Measurements from ENCODE around the gene PRKCB.
"Not testable (repeated sequence)": the region's sequence is repeated elsewhere in the genome, so short reads cannot be mapped to it uniquely, and the experiment has no call there.

Gene PRKCB

DNA sequence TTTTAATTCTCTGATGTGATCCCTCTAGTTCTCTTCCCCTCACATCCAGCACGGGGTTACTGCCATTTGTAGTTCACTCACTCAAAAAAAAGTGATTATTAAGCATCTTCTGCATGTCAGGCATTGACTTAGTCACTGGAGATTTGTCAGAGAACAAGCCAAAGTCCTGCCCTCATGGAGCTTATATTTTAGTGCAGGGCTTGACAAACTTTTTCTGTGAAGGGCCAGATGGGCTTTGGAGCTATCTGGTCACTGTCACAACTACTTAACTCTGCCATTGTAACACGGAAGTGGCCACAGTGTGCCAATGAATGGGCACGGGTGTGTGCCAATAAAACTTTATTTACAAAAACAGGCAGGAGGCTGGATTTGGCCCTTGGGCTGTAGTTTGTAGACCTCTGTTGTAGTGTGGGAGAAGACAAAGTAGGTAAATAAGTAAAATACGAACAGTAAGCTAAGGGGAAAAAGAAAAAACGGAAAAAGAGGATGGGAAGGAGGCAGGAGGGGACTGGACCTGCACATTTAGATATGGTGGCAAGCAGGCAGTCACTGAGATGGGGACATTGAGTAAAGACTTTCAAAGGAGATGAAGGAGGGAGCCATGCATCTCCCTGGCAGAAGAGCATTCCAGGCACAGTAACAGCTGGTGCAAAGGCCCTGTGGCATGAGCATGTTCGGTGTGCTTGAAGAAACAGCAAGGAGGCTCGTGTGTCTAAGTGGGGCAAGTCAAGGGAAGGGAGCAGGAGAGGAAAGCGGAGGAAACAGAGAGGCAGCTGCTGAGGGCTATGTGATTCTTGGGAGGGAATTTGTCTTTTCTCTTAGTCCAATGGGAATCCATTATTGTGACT lies 217.5 kb downstream of the PRKCB start:
- DNase-seq, result no peak

DNA sequence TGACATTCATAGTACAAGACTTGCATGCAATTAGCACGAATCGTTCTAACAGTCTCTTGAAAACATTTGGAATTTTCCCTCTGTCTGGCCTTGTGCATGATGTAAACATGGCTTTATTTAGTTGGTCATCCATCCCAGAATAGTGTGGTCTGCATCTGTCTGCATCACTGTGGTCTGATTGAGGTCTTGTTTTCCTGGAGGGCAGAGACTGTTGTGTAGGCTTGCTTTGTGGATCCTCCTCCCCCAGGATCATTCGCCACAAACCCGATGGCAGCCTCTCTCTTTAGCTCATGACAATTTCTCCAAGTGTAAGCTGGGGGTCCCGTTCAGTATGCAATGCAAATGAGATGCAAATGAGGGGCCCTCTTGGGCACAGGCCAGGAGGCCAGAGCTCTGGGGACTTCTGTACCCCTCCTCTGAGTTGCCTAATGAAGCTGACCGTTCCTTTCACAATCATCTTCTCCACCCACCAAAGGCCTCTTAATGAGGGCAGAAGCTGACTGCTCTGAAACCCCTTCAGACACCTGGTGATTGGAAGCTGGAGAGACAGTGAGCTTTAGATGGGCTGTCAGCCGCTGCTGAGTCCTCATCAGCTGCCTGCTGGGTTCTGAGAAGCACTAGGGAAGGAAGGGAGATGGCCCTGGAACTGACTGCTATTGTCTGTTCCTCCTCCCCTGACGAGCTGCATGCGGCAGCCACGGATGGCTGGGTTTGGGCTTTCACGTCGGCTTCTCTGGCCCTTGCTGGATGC lies 219.1 kb downstream of the PRKCB start:
- DNase-seq, result no peak

DNA sequence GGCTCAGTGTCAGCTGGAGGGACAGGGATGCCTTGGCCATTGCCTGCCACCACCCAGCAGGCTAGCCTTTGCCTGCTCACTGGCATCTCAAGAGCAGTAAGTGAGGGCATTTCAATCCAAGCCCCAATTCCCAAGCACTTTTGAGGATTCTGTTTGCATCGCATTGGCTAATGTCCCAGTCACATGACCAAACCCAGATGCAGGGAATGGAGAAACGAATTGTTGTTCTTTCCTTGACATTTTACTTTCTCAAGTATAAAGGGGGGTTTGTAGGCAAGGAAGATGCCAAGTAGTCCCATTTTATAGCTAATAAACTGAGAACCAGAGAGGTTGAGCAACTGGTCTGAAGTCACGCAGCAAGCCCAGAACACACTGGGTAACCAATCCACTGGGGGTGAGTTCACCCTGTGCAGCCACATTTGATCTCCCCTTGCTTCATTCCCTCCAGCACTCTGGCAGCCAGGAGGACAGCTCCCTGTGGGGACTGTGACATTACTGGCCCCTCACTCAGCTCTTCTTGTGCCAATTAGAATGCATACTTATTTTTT lies 226.6 kb downstream of the PRKCB start:
- DNase-seq, result no peak

DNA sequence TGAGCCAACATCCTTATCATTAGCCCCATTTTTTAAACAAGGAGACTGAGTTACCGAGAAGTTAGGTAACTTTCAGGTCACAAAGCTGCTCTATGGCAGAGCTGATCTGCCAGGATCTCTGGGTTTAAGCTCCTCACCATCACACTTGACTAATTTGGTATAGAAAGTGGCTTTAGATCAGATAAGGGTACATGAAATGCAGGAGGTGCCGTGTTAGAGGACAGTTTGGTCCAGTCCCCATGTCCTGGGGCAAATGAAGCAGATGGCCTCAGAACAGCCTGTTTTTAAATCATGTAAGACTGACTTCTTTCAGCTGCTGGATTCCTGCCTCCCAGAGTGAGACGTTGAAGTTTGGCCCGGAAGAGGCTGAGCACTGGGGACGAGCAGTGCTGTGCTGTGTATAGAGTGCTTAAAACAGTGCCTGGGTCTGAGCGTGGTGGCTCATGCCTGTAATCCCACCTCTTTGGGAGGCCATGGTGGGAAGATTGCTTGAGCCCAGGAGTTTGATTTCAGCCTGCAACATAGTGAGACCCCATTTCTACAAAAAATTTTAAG lies 233.3 kb downstream of the PRKCB start:
- no peak for DNase-seq

DNA sequence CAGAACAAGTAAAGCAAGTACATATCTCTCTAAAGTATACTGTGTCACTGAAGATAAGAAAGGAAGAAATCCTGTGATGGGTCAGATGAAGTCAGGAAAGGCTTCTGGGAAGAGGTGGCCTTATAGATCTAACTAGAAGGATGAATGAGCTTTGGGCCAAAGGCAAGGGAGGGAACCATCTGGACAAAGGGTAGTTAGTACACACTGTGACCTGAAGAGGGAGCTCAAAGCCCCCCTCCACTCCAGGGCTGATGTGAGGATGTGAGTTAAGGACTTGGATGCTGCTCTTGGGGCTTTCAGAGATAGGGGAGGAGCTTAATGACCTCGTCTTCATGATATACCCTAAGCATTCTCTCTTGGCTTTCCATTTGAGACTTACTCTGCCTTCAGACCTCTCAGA lies 235.1 kb downstream of the PRKCB start:
- no peak for DNase-seq

DNA sequence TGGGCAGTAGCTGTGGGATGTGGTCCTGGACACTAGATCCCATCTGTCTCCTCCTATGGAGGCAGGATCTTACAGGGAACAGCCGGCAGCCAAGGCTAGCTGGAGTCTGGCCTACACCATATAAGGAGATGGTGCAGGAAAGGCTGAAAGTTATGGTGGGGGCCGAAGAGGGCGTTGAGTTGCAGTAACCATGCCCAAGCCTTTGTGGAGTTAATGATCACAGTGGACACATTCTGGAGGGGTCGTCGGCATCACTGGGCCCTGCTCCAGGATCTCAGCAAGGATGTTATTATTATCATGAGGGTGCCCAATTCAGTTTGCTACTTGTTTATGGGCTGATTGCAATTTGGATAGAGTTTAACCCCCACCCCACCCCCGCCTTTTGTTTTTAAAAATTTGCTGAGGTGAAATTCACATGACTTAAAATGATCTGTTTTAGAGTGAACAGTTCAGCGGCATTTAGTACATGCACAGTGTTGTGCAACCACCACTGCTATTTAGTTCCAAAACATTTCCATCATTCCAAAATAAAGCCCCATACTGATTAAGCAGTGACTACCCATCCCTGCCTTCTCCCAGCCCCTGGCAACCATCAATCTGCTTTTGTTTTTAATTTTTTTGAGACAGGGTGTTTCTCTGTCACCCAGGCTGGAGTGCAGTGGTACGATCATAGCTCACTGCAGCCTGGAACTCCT lies 236.0 kb downstream of the PRKCB start:
- DNase-seq, result no peak

DNA sequence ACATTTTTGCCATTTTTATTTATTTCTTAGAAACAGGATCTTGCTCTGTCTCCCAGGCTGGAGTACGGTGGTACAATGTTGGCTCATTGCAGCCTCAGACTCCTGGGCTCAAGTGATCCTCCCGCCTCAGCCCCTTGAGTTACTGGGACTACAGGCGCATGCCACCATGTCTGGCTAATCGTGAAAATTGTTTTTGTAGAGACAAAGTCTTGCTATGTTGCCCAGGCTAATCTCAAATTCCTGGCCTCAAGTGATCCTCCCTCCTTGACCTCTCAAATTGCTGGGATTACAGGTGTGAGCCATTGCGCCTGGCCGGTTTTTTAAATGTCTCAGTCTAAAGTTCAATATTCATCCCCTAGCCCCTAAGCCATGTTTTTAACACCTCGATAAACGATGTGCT lies 237.5 kb downstream of the PRKCB start:
- no peak for DNase-seq

DNA sequence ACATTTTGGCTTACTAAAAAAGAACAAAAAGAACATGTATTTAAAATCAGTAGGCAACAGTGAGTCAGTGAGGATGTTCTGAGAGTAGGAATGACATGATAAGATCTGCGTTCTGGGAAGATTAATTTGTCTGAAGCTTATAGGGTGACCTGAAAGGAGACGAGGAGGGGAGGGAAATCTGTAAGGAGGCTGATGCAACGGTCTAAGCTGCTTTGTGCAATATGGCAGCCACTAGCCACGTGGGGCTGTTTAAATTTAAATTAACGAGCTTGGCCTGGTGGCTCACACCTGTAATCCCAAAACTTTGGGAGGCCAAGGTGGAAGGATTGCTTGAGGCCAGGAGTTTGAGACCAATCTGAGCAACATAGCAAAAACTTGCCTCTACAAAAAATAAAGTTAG lies 238.8 kb downstream of the PRKCB start:
- no peak for DNase-seq

DNA sequence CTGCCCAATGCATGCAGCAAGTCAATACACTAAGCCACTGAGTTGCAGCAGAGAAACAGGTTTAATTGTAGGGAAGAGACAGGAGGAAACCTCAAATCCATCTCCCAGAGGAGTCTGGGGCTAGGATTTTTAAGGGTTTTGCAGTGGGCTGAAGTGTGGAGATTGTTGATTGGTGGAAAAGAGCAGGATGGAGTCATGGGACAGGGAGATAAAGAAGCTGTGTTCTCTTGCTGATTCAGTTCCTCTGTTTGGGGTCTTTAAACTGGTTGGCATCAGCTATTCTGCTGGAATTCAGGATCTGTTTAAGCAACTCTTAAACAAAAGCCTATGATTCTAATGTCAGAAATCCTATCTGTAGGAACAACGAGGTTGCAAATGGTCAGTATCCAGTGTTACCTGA lies 239.5 kb downstream of the PRKCB start:
- no peak for DNase-seq

DNA sequence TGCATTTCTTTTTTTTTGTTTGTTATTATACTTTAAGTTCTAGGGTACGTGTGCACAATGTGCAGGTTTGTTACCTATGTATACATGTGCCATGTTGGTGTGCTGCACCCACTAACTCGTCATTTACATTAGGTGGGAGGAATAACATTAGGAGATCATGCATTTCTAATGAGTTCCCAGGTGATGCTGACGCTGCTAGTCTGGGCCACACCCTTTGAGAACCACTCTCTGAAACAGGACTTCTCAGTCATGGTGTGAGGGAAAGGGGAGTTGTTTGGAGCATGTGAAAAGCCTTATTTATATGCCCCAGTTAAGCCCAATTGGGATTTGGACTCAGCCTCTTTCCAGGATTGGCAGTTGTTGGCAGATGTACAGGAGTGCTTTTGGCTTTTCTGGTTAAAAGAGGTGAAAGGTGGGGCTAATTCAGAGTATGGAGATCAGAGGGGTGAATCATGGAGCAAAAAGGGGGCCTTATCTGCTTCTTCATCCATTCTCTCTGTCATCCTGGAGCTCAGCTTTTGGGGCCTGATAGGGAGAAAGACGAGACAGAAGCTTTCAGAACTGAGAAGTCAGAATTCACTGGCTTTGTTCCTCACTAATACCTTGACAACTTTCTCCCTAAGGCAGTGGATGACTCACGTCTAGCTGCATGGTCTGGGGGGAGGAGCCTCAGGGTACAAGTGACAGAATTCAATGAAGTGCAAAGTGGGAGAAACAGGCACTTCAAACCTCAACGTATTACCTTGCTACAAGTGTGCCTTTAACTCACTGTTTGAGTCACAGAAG lies 240.3 kb downstream of the PRKCB start:
- no peak for DNase-seq

DNA sequence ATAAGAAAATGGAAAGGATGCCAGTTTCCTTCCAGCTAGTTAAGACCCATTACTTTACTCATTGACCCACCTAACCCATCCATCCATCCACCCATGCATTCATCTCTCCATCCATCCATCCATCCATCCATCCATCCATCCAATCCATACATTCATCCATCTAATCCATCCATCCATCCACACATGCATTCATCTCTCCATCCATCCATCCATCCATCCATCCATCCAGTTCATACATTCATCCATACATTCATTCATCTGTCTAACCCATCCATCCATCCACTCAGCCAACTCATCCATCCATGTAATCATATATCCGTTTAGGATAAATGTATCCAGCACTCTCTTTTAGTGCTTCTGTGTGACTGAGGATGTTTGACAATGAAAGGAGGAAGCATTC lies 241.5 kb downstream of the PRKCB start:
- DNase-seq, result no peak

DNA sequence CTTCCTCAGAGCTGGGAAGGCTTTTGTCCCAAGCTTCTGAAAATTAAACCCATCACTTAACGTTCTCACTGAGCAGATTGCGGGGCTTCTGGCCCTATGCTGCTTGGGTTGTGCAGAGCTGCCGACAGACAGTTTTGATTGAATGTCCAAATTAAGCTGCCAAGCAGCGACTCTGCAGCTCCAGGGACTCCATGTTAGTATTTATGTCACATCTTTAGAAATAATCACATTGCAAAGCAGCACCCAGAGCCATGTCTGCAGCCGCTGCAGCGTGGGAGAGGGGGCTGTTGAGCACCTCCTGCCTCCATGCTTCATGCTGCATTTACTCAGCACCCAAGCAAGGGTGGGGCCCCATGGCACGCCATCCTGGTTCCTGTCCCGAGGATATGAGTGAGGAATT lies 242.2 kb downstream of the PRKCB start:
- DNase-seq, result no peak

DNA sequence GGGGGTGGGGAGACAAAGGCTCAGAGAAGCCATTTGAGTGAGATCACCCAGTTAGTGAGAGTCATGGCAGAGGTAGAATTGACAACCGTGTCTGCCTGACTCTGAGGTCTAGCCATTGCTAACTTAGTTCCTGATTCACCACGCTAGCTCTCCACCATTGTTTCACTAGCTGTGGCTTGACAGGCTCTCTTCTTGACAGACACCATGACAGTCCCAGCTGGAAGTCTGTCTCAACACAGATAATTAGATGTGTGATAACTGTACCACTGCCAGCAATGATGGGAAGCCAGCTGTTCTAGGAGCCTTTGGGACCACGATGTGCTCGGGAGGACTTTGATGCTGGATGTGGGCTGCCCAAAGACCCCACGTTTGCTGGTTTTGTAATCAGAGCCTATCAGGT lies 249.9 kb downstream of the PRKCB start:
- DNase-seq, result no peak

DNA sequence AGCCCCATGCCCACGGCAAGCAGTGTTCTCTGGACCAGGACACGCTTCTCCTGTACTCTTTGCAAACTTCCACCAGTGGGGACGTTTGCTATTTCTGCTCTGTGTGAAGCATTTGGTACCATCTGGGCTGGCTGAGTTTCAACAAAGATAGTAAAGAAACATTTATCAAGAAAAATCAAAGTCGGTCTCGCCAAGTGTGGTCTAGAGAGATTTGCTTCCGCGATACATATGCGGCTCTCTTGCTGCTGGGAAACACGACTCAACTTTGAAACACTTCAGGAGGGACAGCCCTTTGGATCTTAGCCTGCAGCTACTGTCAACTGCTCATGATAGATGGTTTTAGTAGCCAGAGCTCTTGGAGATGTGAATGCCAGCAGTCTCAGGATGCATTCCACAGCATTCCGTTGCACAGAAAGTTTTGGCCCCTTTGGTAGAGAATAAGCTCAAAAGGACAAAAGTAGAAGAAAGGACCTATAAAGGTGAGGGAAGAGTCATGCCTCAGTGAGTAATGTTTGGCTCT lies 252.2 kb downstream of the PRKCB start:
- DNase-seq, result no peak

DNA sequence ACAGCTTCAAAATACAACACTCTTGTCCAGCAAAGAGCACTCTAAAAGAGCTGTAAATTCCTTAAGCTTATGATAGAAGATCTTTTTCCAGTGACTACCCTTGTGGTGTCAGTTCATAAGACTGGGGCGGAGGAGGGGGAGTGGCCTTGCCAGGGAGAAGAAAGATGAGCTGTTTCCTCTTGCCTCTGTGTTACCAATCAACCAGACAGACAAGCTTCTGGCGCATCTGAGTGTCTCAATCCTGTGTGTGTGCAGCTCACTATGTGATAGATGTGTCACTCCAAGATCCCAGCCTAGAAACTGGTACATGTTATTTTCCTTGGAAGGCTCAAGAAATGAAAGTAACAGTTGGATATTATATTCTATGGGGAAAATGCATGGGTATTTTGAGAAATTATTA lies 253.0 kb downstream of the PRKCB start:
- DNase-seq, result no peak

DNA sequence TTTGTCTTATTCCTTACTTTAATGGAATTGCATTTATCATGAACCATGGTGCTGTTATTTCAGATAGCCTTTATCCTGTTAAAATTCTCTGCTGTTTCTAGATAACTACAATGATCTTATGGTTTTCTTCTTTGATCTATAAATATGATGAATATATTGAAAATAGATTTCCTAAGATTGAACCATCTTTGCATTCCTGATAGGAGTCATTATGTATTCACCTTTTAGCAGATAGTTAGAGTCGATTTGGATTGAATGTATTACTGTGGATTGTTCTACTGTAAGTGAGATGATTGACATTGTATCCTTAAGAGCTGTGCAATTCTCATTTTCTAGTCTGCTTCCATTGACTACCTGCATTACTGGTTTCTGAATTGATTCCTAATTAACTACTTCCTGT lies 255.3 kb downstream of the PRKCB start:
- no peak for DNase-seq

DNA sequence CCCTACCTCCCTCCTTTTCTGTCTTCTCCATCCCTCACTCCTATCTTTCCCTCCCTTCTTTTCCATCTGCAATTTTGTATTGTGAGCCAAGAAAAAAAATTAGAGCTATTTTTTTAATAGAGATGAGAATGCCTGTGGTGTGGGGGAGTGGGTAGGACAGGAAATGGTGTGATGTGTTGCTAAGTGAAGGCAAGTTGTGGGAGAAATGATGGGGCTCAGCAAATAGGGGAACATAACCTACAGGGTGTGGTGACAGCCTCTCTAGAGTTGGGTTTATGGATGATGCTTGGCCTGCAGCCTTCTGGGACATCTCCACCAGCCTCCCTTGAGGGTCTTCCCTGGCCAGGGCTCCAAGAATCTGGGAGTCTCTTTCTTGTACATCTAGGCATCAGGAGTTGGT lies 257.3 kb downstream of the PRKCB start:
- DNase-seq, result no peak

DNA sequence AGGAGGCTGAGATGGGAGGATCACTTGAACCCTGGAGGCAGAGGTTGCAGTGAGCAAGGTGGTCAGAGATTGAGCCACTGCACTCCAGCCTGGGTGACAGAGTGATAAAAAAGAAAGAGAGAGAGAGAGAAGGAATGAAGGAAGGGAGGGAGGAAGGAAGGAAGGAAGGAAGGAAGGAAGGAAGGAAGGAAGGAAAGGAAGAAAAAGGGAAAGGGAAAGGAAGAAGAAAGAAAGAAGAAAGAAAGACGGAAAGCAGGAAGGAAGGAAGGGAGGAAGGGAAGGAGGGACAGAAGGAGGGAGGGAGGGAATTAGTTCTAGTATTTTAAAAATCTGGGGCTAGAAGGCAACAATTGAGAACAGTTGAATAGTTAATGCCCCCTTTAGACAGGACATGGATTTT lies 258.9 kb downstream of the PRKCB start:
- no peak for DNase-seq

DNA sequence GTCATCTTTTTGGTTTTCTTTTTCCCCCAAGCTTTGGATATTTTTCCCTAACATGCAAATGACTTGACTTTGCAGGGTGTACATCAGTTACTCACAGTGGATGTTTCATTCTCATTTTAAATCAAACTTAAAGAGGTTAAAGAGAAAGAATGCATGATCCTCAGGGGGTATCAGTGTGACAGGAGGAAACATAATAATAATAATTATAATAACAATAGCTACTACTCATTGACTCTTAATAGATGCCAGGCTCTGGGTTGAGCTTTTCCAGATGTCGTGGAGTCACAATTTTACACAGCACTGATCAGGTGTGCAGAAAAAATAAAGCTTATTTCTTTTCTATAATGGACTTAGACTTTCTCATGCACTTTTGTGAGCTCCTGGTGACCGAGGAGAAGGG lies 263.1 kb downstream of the PRKCB start:
- DNase-seq, result no peak

DNA sequence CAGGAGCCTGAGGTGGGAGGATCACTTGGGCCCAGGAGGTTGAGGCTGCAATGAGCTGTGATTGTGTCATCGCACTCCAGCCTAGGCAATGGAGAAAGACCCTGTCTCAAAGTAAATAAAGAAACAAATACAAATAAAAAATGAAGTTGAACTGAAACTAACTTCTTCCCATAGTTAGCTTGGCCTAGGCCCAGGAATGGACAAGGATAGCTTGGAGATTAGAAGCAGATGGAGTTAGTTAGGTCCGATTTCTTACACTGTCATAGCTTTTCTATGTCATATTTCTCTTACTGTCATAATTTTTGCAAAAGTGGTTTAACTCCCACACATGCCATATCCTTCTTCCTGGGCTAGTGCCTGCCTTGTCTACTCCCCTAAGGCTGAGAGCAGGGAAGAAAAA lies 265.6 kb downstream of the PRKCB start:
- no peak for DNase-seq

DNA sequence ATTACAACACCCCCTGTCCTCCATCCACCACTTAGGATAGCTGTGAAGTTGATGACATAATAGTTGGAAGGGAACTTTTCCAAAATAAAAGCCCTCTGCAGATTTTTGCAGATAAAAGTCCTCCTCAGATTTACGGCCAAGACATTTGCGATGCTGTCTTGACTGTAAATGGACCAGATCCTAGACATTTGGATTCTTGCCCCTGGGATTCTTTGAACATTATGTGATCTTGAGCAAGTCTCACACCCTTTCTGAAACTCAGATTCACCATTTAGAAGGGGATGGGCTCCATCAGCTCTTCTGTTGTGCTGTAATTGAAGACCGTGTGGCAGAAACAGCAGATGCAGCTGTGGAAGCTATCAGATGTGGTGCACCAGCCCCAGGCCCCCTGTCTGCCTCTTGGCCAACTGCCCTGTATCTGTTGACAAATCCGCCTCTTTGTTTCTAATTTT lies 266.5 kb downstream of the PRKCB start:
- no peak for DNase-seq

DNA sequence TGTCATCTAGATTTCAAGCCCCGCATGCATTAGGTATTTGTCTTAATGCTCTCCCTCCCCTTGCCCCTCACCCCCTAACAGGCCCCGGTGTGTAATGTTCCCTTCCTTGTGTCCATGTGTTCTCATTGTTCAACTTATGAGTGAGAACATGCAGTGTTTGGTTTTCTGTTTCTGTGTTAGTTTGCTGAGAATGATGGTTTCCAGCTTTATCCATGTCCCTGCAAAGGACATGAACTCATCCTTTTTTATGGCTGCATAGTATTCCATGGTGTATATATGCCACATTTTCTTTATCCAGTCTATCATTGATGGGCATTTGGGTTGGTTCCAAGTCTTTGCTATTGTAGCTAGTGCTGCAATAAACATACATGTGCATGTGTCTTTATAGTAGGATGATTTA lies 269.7 kb downstream of the PRKCB start:
- not testable (repeated sequence) for DNase-seq

All from left hindlimb (tissue), 1 donor.